NCI-H1417 (cell line): ENCODE data around the gene MYD88.

Experiments used
- DNase-seq, 3 experiments: peaks; one replicate each; lab custom pipeline; 2025; lab: John Stamatoyannopoulos, UW

Gene MYD88

GRCh38 chr3:38112378-38112761 is 26.1 kb upstream of the MYD88 start:
- no peak for DNase-seq

GRCh38 chr3:38114052-38114874 is 24.2 kb upstream of the MYD88 start:
- no peak for DNase-seq

DNA sequence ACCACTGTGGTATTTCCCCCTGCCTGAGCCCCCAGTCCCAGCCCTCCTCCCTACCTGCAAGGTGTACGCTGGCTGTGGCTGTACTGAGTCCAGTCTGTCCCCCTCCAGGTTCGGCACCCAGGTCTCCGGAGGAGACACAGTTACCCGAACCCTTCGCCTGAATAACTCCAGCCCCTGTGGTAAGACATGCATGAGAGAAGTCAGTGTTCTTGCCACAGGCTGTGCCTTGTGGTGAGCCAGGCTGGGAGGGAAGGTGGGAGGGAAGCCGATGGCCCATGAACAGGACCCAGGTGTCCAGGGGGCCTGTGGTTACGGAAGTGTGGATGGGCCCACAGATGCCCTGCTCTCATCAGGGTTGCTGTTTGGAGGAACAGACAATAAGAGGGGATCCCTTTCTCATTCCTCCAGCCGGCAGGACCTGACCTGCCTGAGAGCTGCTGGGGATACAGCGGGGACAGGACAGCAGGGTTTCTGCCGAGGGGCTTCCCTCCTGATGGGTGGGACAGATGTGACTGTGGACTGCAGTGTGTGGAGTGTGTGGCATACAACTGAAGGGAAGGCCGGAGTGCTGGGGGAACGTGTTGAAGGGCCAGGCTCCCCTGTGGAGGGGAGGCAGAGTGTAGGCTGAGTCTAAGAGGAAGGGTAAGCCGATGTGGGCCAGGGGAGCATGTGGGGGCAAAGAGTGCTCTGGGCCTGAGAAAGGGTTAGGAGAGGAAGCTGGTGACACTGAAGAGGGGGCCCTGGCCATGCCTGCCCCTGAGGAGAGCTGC is 23.4 kb upstream of the MYD88 start:
- no peak for DNase-seq

GRCh38 chr3:38115645-38116427 is 22.6 kb upstream of the MYD88 start:
- DNase-seq: no peak

DNA sequence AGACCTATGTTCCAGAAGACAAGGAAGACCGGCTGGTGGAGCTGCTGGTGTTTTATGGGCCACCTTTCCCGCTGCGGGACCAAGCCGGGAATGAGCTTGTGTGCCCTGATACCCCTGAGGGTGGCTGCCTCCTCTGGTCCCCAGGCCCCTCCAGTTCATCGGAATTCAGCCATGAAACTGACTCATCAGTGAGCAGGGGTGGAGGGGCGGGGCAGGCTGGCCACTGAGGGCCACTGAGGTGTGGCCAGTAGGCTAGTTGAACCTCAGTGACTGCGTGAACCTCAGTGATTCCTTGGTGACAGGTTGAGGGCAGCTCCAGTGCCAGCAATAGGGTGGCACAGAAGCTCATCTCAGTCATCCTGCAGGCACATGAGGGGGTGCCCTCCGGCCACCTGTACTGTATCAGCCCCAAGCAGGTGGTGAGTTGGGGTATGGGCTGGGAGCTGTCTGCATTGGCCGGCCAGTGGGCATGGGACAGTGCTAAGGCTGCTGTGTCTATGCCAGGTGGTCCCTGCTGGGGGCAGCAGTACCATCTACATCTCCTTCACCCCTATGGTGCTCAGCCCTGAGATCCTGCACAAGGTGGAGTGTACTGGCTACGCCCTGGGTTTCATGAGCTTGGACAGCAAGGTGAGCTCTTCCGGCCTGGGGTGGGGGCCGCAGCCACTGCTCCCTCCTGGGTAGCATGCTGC is 21.8 kb upstream of the MYD88 start:
- no peak for DNase-seq

DNA sequence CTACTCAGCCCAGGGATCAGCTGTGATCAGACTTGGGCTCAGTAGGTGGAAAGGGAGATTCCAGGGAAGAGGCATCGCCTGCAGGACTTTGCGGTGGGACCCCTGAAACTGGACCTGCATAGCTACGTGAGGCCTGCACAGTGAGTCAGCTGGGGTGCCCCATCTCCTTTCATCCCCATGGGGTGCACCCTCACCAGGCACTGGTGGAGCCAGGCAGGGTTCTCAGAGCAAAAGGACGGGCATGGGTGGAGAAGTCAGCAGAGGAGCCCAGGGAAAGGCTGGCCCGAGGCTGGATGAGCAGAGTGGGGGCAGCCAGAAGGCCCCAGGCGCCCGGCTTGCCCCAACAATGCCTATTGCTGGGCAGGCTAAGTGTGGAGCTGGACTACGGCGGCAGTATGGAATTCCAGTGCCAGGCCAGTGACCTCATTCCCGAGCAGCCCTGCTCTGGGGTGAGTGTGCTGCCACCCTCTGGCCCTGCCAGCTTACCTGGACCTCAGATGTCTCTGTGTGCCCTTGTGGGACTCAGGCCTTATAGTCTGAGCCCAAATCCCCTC is 21.2 kb upstream of the MYD88 start:
- DNase-seq: no peak

DNA sequence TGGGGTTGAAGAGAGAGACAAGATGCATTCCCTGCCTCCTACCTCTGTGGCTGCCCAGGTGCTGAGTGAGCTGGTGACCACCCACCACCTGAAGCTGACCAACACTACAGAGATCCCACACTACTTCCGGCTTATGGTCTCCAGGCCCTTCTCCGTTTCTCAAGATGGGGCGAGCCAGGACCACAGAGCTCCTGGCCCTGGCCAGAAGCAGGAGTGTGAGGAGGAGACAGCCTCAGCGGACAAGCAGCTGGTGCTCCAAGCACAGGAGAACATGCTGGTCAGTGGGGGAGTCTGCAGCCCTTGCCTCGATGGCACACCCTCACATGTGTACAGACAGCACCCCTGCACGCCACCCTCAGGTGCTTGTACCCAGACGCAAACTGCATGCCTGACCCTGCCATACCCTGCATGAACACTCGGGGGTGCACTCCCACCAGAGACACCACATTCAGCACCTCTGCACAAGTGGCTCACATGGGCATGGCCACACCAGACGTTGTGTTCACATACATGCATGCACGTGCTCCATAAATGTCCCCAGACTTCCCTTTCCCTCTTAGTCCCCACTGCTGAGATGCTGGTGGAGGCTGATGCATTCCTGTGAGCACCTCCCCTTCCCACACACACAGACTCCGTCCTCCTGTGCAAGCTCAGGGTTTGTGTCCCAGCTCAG is 20.6 kb upstream of the MYD88 start:
- DNase-seq: peak; percentile 5 to 16 (median 6)

DNA sequence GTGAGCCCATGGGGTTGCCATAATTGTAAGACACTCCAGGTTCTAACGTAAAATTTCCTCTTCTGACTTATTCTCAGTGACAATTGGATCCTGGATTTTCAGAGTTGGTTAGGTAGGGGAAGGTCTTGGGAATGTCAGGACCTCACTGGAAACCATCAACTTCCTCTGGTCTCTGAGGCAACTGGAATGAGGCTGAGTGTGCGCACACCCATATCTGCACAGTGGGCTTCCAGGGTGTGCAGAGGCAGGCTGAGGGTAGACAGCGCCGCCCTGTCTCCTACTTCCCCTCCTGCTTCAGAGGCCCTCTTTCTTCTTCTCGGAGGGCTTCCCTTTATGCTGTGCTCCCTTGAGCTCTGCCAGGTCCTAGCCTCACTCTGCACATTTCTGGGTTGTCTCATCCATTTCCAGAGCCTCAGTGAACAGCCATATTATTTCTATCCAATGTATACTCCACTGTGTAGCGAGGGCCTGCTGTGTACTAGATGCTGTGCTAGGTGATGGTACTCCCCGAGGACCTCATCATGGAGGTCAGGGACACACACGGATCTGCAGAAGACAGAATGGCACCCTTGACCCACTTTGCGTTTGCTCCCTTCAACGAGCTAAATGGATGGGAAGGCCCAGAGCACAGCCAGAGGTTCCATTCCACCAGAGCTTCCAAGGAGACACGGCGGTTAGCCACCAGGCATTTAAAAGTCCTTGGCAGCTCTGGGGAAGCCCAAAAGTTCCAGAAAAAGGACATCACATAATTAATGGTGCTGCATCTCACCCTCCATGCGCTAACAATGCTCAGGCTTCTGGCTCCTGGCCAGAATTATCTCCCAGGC is 19.8 kb upstream of the MYD88 start:
- DNase-seq: no peak

GRCh38 chr3:38119248-38119544 is 19.3 kb upstream of the MYD88 start:
- DNase-seq: no peak

DNA sequence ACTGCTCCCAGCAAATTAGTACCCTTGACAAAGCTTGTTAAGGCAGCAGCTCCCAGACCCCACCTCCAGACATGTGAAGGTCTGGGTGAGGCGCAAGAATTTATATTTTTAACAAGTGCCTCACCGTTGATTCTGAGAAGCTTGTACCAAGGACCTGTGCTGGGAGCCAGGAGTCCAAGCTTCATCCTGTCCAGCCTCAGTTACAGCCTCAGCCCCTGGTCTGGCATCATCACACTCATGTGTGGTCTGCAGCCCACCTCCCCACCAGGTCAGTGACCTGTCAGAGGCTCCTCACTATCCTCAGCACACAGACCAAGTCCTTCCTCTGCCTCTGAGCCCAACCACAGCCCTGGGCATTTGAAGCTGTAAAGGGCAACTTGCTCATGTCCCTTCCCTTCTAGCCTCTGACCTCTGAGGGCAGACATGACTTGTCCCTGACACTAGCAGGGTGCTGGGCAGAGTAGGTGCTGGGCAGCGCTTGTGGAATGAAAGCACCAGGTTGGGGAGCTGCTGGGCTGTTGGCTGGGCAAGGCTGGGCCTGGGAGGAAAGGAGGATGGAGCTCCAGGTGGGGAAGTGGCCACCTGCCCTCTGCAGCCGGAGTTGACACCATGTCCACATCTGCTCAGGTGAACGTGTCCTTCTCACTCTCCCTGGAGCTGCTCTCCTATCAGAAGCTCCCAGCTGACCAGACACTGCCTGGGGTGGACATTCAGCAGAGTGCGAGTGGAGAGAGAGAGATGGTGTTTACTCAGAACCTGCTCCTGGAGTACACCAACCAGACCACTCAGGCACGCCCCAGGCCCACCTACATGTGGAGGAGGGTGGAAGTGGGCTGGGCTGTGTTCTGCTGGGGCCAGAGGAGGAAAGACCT is 18.4 kb upstream of the MYD88 start:
- DNase-seq: no peak

DNA sequence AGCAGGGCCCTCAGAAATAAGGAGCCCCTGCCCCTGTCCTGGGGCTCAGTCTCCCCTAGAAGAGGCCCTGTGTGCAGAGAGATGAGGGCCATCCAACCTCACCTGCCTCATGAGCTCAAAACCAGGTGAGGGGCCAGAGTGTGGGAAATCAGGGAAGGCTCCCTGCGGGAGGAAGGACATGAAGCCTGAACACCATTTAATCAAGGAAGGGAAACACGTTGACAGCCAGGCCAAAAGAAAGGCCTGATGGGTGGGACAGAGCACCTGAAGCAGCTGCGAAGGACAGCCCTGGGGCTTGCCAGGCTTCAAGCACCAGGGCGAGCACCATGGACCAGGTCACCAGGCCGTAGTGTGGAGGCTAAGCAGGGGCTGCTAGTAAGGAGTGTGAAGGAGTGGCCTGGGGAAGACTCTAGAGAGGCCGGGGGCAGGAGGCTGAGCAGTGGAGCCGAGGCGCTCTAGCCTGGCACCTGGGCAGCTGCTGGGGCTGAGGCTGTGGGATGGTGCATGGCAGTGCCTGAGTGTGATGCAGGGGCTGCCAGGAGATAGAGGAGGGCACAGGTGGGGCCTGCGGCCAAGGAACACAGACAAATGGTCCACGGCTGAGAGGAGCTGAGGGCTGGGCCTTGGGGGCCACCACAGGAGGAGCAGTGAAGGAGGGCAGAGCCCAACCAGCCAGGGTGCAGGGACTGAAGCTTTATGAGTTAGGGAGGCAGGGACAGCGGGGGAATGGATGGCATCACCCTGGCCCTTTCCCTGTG is 17.6 kb upstream of the MYD88 start:
- no peak for DNase-seq

DNA sequence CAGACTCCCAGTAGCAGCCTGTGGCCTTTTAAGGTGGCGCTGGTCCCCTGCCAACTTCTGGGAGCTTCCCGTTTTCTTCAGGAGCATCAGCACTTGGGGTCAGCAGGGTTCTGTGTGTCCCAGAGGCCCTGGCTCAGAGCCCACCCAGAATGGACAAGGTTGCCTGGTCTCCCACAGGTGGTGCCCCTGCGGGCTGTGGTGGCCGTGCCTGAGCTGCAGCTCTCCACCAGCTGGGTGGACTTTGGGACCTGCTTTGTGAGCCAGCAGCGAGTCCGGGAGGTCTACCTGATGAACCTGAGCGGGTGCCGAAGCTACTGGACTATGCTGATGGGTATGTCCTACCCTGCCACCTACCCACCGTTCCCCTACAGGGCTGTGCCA is 17.0 kb upstream of the MYD88 start:
- DNase-seq: no peak

DNA sequence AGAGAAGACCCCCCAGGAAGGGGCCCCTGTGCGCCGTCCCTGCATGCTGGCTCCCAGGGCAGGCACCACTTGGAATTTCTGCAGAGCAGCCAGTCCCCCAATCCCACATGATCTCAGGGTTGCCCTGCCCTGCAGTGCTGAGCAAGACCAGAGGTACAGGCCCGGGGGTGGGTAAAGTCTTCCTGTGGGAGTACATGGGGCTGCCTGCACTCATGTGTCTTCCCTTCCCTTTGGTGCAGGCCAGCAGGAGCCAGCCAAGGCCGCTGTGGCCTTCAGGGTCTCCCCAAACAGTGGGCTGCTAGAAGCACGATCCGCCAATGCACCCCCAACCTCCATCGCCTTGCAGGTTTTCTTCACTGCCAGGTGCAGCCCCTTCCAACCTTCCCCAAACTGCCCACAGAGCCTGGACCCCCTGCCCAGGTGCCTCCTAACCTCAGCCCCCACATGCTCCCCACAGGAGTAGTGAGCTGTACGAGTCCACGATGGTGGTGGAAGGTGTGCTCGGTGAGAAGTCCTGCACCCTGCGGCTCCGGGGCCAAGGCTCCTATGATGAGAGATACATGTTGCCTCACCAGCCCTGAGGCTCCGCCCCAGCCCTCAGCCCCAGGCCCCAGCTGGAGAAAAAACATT is 16.5 kb upstream of the MYD88 start:
- DNase-seq: no peak

GRCh38 chr3:38122712-38123290 is 15.7 kb upstream of the MYD88 start:
- DNase-seq: no peak

DNA sequence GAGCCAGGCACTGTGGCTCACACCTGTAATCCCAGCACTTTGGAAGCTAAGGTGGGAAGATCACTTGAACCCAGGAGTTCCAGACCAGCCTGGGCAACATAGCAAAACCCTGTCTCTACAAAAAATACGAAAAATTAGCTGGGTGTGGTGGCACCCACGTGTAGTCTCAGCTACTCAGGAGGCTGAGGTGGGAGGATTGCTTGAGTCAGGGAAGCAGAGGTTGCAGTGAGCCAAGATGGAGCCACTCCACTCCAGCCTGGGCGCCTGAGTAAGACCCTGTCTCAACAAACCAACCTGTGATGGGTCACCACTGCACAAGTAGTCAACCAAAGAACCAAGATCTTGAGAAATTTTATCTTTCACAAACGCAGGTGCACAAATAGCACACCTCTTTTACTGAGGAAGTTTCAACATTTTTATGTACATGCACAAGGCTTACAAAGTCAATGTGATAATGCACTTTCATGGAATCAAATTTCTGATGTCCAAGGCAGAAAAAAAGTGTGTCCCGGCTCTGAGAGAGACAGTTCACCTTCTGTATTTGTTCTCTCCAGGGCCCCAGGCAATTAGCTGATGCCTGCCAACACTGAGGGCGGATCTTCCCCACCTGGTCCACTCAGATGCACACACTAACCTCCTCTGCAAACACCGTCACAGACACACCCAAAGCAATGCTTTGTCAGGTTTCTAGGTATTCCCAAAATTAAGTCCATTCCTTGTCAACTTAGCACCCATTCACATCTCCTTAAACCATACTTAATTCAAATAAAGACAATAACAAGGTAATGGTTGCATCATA is 13.9 kb upstream of the MYD88 start:
- DNase-seq: no peak

DNA sequence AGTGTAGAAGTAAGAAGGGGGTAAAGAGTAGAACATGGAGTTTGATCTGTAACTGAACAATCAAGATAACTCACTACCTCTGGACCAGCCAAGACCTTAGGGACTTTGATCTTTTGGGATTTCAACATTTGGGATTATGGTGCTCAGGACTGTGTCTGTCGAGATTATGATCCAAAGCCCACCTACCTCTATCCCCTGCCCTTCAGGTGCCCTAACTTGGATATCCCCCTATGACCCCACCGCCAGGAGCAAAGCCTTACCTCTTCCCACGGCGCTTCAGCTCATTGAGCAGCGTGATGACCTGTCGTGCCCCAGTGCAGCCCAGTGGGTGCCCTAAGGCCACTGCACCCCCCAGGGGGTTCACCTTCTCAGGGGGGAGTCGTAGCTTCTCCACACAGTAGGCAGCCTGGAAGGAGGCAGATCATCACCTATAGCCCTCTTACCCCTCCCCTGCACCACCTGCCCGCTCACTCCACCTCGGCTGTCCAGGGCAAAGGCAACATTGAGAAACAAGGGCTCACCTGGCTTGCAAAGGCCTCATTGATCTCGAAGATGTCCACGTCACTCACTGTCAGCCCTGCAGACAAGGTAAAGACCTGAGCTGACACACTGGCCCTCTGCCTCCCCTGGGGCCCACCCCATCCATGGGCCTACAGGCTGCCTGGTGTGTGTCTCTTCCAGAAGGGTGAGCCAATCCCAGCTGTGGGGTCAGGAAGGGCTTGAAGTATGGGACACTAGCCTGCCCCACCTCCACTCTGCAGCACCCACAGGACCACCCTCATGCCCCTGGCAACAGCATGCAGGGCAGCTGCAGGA is 12.9 kb upstream of the MYD88 start:
- DNase-seq: no peak
